D721Med (cell line): ENCODE data around the gene RDH16.

Experiments used
- DNase-seq: peaks from one replicate; pipeline ENCODE4 v3.0.0; 2011; ENCODE audit warnings: low spot score; ENCODE audit not compliant: insufficient read length
- FAIRE-seq: peaks from 2 replicates; lab custom pipeline; 2011; peaks lifted over from hg19 to GRCh38; lab: Jason Lieb, UNC
- CTCF ChIP-seq: IDR thresholded peaks from 2 replicates; pipeline ENCODE4 v1.5.1; 2012; ENCODE audit warnings: mild to moderate bottlenecking, control low read depth; ENCODE audit not compliant: insufficient read depth; ENCODE audit errors: missing control alignments

Gene RDH16

GRCh38 chr12:56908136-56908535 lies 49.3 kb downstream of the RDH16 start:
- no peak for FAIRE-seq
- DNase-seq: no peak
- TF ChIP-seq CTCF: no peak

- FAIRE-seq (no peak), DNase-seq (no peak)
- no peak for TF ChIP-seq CTCF
These were observed 51.6 kb downstream of the RDH16 start for GRCh38 chr12:56905852-56906251.

GRCh38 chr12:56903374-56903773 lies 54.0 kb downstream of the RDH16 start:
- no peak for TF ChIP-seq CTCF
- no peak for DNase-seq
- no peak for FAIRE-seq
